ENCODE data around the gene MMRN1.

DNA sequence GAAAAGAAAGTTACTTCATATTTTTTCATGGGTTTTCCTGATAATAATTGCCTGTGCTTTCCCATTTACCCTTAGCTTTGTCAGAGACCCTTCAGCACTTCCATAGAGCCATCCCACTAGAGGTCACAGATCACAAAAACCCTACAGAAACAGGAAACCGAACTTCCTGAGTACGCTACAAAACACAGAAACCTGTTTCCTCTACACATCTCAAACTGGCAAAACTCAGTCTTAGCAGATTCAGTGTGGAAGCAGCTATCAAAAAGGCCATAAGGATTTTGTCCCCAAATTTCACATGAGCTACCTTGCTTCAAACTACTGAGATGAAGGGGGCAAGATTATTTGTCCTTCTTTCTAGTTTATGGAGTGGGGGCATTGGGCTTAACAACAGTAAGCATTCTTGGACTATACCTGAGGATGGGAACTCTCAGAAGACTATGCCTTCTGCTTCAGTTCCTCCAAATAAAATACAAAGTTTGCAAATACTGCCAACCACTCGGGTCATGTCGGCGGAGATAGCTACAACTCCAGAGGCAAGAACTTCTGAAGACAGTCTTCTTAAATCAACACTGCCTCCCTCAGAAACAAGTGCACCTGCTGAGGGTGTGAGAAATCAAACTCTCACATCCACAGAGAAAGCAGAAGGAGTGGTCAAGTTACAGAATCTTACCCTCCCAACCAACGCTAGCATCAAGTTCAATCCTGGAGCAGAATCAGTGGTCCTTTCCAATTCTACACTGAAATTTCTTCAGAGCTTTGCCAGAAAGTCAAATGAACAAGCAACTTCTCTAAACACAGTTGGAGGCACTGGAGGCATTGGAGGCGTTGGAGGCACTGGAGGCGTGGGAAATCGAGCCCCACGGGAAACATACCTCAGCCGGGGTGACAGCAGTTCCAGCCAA is at the start of gene MMRN1:
- TF ChIP-seq REPIN1 (tag by site-specific recombination; IDR thresholded peaks at IDR 0.05; ENCODE audit: low read depth): no peak
- no peak for TF ChIP-seq CTCF (tag by site-specific recombination; IDR thresholded peaks at IDR 0.05)
- TF ChIP-seq, protein P1, sequence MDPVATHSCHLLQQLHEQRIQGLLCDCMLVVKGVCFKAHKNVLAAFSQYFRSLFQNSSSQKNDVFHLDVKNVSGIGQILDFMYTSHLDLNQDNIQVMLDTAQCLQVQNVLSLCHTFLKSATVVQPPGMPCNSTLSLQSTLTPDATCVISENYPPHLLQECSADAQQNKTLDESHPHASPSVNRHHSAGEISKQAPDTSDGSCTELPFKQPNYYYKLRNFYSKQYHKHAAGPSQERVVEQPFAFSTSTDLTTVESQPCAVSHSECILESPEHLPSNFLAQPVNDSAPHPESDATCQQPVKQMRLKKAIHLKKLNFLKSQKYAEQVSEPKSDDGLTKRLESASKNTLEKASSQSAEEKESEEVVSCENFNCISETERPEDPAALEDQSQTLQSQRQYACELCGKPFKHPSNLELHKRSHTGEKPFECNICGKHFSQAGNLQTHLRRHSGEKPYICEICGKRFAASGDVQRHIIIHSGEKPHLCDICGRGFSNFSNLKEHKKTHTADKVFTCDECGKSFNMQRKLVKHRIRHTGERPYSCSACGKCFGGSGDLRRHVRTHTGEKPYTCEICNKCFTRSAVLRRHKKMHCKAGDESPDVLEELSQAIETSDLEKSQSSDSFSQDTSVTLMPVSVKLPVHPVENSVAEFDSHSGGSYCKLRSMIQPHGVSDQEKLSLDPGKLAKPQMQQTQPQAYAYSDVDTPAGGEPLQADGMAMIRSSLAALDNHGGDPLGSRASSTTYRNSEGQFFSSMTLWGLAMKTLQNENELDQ (tag by site-specific recombination; IDR thresholded peaks at IDR 0.05; ENCODE audit: low read depth): no peak
- TF ChIP-seq ZNF114 (tag by site-specific recombination; IDR thresholded peaks at IDR 0.05): no peak
- TF ChIP-seq REST (tag by site-specific recombination; IDR thresholded peaks at IDR 0.05): no peak
- no peak for TF ChIP-seq ZNF341 (tag by site-specific recombination; IDR thresholded peaks at IDR 0.05; ENCODE audit: low read depth)
- TF ChIP-seq ZNF792 (tag by site-specific recombination; IDR thresholded peaks at IDR 0.05): no peak
